ENCODE data around the gene TNFSF13.

TNFSF13 gene

DNA sequence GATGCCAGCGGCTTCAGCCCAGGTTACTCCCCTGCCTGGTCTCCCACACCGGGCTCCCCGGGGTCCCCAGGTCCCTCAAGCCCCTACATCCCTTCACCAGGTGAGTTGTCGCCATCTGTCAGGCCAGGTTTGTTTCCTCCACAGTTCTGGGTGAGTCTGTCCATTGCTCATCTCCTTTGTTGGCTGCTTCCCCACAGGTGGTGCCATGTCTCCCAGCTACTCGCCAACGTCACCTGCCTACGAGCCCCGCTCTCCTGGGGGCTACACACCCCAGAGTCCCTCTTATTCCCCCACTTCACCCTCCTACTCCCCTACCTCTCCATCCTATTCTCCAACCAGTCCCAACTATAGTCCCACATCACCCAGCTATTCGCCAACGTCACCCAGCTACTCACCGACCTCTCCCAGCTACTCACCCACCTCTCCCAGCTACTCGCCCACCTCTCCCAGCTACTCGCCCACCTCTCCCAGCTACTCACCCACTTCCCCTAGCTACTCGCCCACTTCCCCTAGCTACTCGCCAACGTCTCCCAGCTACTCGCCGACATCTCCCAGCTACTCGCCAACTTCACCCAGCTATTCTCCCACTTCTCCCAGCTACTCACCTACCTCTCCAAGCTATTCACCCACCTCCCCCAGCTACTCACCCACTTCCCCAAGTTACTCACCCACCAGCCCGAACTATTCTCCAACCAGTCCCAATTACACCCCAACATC, 45.6 kb upstream of the TNFSF13 start:
- Histone ChIP-seq H3K27ac (no peak overlapping the region), H3K27me3 (replicated peaks) (no peaks in the 10 kb centered on the region), H3K36me3 (replicated peaks) (peaks cover 67% of the 10 kb centered on the region), H3K4me3 (ENCODE audit: low read depth, low read length) (no peak overlapping the region)
- TF ChIP-seq, protein P1, sequence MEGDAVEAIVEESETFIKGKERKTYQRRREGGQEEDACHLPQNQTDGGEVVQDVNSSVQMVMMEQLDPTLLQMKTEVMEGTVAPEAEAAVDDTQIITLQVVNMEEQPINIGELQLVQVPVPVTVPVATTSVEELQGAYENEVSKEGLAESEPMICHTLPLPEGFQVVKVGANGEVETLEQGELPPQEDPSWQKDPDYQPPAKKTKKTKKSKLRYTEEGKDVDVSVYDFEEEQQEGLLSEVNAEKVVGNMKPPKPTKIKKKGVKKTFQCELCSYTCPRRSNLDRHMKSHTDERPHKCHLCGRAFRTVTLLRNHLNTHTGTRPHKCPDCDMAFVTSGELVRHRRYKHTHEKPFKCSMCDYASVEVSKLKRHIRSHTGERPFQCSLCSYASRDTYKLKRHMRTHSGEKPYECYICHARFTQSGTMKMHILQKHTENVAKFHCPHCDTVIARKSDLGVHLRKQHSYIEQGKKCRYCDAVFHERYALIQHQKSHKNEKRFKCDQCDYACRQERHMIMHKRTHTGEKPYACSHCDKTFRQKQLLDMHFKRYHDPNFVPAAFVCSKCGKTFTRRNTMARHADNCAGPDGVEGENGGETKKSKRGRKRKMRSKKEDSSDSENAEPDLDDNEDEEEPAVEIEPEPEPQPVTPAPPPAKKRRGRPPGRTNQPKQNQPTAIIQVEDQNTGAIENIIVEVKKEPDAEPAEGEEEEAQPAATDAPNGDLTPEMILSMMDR (IDR thresholded peaks at IDR 0.05; ENCODE audit: low read depth, low read length, missing control alignments): no peak
- DNase-seq: no peak
- in situ Hi-C loops (cut with HindIII; ENCODE audit: low pct_ligation_motif_present, low sequenced_read_pairs): no loop called here

DNA sequence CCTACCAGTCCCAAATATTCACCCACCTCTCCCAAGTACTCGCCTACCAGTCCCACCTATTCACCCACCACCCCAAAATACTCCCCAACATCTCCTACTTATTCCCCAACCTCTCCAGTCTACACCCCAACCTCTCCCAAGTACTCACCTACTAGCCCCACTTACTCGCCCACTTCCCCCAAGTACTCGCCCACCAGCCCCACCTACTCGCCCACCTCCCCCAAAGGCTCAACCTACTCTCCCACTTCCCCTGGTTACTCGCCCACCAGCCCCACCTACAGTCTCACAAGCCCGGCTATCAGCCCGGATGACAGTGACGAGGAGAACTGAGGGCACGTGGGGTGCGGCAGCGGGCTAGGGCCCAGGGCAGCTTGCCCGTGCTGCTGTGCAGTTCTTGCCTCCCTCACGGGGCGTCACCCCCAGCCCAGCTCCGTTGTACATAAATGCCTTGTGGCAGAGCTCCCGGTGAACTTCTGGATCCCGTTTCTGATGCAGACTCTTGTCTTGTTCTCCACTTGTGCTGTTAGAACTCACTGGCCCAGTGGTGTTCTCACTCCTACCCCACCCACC, 44.6 kb upstream of the TNFSF13 start:
- no peak overlapping the region for H3K4me3 ChIP-seq (ENCODE audit: low read depth, low read length)
- in situ Hi-C loops (cut with HindIII; ENCODE audit: low pct_ligation_motif_present, low sequenced_read_pairs): no loop called here
- no peaks in the 10 kb centered on the region for H3K27me3 ChIP-seq (replicated peaks)
- peaks cover 60% of the 10 kb centered on the region for H3K36me3 ChIP-seq (replicated peaks)
- TF ChIP-seq, protein P1 (IDR thresholded peaks at IDR 0.05; ENCODE audit: low read depth, low read length, missing control alignments): no peak
- H3K27ac ChIP-seq: no peak overlapping the region
- no peak for DNase-seq

DNA sequence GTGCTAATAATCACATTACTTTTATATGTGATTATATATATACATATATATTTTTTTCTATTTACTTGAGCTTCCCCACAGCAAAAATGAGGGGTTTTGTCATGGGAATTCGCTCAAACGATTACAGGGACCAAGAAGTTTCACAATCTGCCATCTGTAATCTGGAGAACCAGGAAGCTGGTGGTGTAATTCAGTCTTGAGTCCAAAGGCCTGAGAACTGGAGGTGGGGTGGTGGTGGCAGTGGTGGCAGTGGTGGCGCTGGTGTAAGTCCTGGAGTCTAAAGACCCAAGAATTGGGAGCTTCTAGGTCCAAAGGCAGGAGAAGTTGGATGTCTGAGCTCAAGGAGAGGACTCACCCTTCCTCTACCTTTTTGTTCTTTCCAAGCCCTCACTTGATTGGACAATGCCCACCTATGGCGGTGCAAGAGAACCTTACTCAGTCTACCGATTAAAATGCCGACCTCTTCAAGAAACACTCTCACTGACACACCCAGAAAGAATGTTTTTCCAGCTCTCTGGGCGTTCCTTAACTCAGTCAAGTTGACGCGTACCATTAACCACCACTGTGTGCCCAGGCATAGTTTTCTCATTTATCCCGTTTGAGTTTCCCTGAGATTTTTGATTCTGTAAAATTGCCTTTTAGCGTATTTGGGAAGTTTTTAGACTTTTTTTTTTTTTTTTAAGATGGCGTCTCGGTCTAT, 42.5 kb upstream of the TNFSF13 start:
- Histone ChIP-seq H3K36me3 (replicated peaks) (peaks cover 38% of the 10 kb centered on the region), H3K27ac (no peak overlapping the region), H3K4me3 (ENCODE audit: low read depth, low read length) (no peak overlapping the region), H3K27me3 (replicated peaks) (no peaks in the 10 kb centered on the region)
- TF ChIP-seq, protein P1 (IDR thresholded peaks at IDR 0.05; ENCODE audit: low read depth, low read length, missing control alignments): no peak
- in situ Hi-C loops (cut with HindIII; ENCODE audit: low pct_ligation_motif_present, low sequenced_read_pairs): no loop called here
- peak; percentile 15 for DNase-seq

DNA sequence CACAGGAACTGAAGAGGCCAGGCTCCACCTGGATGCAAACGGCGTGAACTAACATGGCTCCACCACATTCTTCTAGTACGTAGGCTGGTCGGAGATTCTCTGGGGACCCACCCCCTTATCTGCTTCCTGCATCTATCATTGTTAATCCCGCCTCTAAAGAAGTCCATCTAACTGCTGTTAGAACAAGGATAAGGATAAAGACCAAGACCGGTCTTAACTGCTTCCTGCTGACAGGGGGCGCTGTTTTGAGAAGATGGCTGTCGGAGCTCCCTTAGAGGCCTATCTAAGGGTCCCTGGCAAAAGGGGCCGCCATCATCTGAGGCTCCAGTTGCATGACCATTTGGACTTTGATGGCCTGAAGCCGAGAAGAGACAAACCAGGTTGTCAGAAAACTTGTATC, 35.5 kb upstream of the TNFSF13 start:
- in situ Hi-C loops (cut with HindIII; ENCODE audit: low pct_ligation_motif_present, low sequenced_read_pairs): no loop called here
- TF ChIP-seq, protein P1 (IDR thresholded peaks at IDR 0.05; ENCODE audit: low read depth, low read length, missing control alignments): peak; percentile 55
- Histone ChIP-seq H3K36me3 (replicated peaks) (no peaks in the 10 kb centered on the region), H3K4me3 (ENCODE audit: low read depth, low read length) (no peak overlapping the region), H3K27ac (no peak overlapping the region), H3K27me3 (replicated peaks) (no peaks in the 10 kb centered on the region)
- DNase-seq: no peak

DNA sequence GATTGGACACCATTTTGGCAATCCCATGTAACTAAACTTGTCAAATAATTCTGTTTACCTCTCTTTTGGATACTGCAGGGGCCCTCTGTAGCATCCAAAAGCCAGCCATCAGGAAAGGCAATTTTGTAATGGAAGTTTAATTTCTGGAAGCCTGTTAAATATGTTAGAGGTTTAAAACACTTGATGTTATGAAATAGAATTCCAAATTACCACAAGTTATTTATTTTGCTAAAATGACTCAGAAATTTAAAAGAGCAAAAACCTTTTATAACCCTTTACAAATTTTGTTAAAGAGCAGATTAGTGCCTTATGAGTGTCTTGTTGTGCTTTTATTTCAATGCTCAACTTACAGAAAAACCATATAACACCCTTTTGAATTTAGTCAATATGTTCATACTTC, 29.7 kb upstream of the TNFSF13 start:
- no peaks in the 10 kb centered on the region for H3K27me3 ChIP-seq (replicated peaks)
- H3K36me3 ChIP-seq (replicated peaks): no peaks in the 10 kb centered on the region
- H3K27ac ChIP-seq: no peak overlapping the region
- TF ChIP-seq, protein P1 (IDR thresholded peaks at IDR 0.05; ENCODE audit: low read depth, low read length, missing control alignments): no peak
- in situ Hi-C loops (cut with HindIII; ENCODE audit: low pct_ligation_motif_present, low sequenced_read_pairs): no loop called here
- H3K4me3 ChIP-seq (ENCODE audit: low read depth, low read length): no peak overlapping the region
- DNase-seq: no peak
